Ramos (cell line): ENCODE measurements around the gene NSUN4.
"Not testable (repeated sequence)": the region's sequence is repeated elsewhere in the genome, so short reads cannot be mapped to it uniquely, and the experiment has no call there.

Experiments used
- in situ Hi-C: fragments of 300-500 bp; cut with MboI; formaldehyde crosslinking; loops from one replicate; pipeline ENCODE4 v1.14.3; 2022; ENCODE audit warnings: low sequenced_read_pairs; ENCODE audit not compliant: unreplicated experiment

NSUN4 gene

GRCh38 chr1:46363121-46363520 is 22.5 kb downstream of the NSUN4 start:
- in situ Hi-C loops, result no loop called here

GRCh38 chr1:46364612-46365011 is 24.0 kb downstream of the NSUN4 start:
- in situ Hi-C loops, result no loop called here

GRCh38 chr1:46365796-46366195 is 25.2 kb downstream of the NSUN4 start:
- in situ Hi-C loops, result not testable (repeated sequence)

- in situ Hi-C loops, result no loop called here
Observed at GRCh38 chr1:46367072-46367471, 26.5 kb downstream of the NSUN4 start.

- in situ Hi-C loops, result not testable (repeated sequence)
Observed at GRCh38 chr1:46367701-46368100, 27.1 kb downstream of the NSUN4 start.

- in situ Hi-C loops, result no loop called here
Observed at GRCh38 chr1:46368791-46369190, 28.2 kb downstream of the NSUN4 start.

- in situ Hi-C loops, result no loop called here
Observed at GRCh38 chr1:46369542-46370213, 29.1 kb downstream of the NSUN4 start.

GRCh38 chr1:46370214-46370633 is 29.6 kb downstream of the NSUN4 start:
- in situ Hi-C loops, result no loop called here

- in situ Hi-C loops, result no loop called here
Observed at GRCh38 chr1:46372431-46372830, 31.8 kb downstream of the NSUN4 start.

GRCh38 chr1:46379996-46380395 is 39.4 kb downstream of the NSUN4 start:
- in situ Hi-C loops, result no loop called here

GRCh38 chr1:46380508-46380907 is 39.9 kb downstream of the NSUN4 start:
- in situ Hi-C loops, result no loop called here

GRCh38 chr1:46393510-46393909 is 52.9 kb downstream of the NSUN4 start:
- in situ Hi-C loops, result no loop called here

- in situ Hi-C loops, result no loop called here
Observed at GRCh38 chr1:46394108-46394871, 53.7 kb downstream of the NSUN4 start, which contains the start of gene FAAH. Gene FAAH (plus strand): TSS chr1:46394317. CDS start chr1:46394349, 32 bp downstream.

- in situ Hi-C loops, result no loop called here
Observed at GRCh38 chr1:46394872-46395465, 54.4 kb downstream of the NSUN4 start.

GRCh38 chr1:46396441-46397398 is 56.1 kb downstream of the NSUN4 start:
- in situ Hi-C loops, result no loop called here

GRCh38 chr1:46399307-46399706 is 58.7 kb downstream of the NSUN4 start:
- in situ Hi-C loops, result no loop called here

GRCh38 chr1:46400421-46400820 is 59.8 kb downstream of the NSUN4 start:
- in situ Hi-C loops, result no loop called here

- in situ Hi-C loops, result no loop called here
Observed at GRCh38 chr1:46401154-46401913, 60.7 kb downstream of the NSUN4 start.

GRCh38 chr1:46401964-46402626 is 61.5 kb downstream of the NSUN4 start:
- in situ Hi-C loops, result no loop called here
